NCI-H345 (cell line): Measurements from ENCODE around the gene ZNF808.
A peak's percentile ranks its signal among the peaks of the same experiment; 100 is the strongest.
"Not testable (repeated sequence)": the region's sequence is repeated elsewhere in the genome, so short reads cannot be mapped to it uniquely, and the experiment has no call there.

ENCODE experiments used
- DNase-seq: peaks from one replicate; lab custom pipeline; 2025; lab: John Stamatoyannopoulos, UW

ZNF808 gene

DNA sequence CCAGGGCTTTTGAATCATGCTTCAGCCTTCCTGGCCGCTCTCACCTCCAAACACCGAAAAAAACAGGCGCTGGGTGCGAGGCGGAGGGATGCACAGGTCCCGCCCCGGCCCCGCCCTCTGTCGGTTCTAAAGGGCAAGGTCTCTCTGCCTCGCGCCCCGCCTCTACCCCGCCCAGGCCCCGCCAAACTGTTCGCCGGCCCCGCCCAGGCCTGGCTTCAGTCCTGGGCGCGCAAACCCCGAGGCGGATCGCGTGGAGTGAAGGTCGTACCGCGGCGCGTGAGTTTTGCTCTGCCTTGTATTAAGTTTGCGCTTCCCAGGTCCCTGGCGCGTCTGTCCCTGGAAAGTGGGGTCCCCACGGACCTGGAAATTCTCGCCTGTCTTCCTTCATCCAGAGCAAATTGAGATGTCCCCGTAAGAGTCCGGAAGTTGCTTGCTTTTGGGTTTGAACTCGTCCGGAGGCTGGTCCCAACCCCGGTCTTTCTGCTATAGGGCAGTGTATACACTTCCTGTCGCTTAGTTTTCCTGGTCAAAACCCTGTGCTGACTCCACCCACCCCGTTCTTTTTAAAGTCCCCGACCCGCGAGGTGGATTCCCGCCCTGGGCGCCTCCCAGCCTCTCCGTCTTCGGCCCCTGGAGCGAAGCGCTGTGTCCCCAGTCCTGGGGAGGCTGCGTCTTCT, 8.4 kb downstream of the ZNF808 start:
- DNase-seq: no peak

DNA sequence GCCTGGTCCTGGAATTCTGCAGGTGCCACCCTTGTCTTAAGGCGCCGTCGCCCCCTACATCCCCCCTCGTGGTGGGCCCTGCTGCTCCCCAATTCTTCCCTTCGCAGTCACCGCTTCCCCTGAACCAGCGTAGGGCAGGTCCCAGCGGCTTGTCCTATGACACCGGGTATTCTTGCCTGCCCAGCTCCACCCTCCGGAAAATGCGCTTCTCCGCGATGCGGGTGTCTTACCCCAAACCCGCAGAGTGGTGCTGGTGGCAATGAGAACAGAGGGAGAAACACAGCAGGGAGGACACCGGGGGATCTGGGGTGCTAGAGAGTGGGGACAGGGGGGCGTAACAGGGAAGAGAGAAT, 9.0 kb downstream of the ZNF808 start:
- no peak for DNase-seq

DNA sequence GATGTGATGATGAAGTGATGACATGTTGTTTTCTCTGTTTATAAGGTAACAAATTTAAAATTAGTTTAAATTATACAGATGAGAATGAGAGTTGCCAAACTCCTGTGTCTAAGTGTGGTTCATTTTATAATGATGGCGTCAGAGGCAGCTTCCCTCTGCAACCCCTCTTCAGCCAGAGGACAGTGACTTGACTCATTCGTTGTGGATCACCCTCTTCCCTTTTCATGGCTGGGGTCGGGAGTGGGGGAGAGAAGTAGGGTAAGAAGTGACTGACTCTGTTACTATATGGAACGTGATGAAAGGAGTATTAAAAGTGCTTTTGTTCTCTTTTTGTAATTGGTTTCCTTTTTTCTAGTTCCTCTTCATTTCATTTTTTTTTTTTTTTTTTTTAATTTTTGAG, 11.3 kb downstream of the ZNF808 start:
- DNase-seq: not testable (repeated sequence)

DNA sequence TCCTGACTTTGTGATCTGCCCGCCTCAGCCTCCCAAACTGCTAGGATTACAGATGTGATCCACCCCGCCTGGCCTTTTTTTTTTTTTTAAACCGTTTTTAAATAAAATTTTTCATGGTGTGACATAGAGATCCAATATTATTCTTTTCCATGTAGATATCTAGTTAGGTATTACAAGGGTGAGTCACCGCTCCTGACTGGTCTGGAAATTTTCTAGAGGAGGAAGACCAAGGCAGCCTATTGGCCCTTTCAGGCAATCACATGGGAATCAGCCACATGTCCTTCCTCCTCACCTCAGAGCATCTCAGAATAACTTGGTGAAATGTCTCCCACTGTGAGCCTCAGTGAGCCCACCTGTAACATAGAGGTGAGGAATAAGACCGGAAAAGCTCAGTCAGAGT, 13.7 kb downstream of the ZNF808 start:
- not testable (repeated sequence) for DNase-seq

DNA sequence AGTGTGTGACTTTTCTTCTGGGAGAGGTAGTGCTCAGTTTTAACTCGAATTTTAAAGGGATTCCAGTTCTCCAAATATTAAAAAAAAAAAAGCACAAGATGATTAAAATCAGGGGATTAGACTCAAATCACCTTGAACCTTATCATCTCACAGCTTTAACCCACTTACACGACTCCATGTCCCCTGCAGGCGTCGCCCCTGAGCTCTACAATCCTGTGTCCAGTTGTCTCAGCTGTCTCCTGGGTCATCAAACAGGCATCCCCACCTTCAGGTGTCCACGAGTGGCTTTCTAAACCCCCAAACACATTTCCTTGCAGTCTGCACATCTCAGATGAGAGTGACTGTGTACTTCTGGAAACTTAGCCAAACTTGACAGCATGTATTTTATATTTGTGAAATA, 14.1 kb downstream of the ZNF808 start:
- DNase-seq: no peak

DNA sequence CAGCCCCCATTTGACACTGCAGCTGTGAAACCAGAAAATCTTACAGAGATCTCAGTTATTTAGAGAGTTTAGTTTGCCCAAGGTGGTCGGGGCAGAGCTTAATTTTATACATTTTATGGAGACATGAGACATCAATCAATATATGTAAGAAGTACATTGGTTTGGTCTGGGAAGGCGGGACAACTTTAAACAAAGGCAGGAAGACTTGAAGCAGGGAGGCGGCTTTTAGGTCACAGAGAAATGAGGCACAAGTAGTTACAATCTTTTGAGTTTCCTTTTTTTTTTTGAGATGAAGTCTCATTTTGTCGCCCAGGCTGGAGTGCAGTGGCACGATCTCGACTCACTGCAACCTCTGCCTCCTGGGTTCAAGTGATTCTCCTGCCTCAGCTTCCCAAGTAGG, 15.1 kb downstream of the ZNF808 start:
- not testable (repeated sequence) for DNase-seq

DNA sequence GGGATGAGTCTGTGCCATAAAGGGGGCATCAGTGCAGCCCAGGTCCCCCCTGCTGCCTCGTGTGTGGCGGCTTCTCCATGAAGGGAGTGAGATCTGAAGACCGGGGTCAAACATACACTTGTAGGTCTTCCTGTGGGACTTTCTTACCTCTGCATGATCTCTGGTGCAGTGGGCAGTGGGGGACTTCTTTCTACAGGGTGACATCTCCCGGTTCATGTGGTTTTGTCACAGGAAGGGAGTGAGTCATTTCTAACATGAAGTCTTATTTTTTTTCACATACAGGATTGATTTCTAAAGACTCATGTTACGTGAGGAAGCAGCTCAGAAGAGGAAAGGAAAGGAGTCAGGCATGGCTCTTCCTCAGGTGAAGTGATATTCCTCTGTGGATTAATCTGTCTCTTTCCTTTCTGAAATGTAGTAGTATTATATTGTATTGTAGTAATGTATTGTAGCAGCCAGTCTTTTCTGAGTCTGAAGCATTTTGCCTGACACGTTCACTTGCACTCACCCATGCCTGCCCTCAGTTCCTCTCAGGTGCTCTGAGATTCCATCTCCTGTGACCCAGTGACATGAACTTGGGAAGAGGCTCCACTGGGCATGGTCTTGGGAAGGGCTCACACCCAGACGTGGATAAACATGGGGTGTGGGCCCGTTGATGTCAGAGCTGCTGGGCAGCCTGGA, 15.7 kb downstream of the ZNF808 start:
- DNase-seq: no peak

DNA sequence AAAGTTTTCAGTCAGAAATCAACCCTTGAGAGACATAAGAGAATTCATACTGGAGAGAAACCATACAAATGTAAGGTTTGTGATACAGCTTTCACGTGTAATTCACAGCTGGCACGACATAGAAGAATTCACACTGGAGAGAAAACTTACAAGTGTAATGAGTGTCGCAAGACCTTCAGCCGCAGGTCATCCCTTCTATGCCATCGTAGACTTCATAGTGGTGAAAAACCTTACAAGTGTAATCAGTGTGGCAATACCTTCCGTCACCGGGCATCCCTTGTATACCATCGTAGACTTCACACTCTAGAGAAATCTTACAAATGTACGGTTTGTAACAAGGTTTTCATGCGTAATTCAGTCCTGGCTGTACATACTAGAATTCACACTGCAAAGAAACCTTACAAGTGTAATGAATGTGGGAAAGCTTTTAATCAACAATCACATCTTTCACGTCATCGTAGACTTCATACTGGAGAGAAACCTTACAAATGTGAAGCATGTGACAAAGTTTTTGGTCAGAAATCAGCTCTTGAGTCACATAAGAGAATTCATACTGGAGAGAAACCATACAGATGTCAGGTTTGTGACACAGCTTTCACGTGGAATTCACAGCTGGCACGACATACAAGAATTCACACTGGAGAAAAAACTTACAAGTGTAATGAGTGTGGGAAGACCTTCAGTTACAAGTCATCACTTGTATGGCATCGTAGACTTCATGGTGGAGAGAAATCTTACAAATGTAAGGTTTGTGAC, 26.9 kb downstream of the ZNF808 start:
- no peak for DNase-seq

DNA sequence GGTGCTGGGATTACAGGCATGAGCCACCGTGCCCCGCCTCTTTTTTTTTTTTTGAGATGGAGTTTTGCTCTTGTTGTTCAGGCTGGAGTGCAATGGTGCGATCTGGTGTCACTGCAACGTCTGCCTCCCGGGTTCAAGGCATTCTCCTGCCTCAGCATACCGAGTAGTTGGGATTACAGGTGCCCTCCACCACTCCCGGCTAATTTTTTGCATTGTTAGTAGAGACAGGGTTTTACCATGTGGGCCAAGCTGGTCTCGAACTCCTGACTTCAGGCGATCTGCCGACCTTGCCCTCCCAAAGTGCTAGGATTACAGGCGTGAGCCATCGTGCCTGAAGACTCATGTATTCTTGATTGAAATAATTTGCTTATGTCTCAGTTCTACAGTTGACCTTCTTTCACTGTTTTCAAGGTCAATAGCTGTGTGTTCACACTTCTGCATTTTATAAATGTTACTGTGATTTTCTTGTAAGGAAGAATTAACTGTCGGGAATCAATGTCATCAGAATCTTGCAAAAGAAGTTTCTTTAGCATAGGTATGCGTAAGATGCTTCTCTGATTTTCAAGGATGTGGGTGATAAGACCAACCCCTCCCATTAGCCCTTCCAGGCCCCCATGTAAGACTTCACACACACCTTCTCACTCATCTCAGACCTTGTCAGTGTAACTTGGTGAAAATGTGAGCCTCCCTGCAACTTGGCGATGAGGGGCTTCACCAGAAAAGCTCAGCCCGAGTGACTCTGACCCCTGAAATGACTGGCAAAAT, 29.9 kb downstream of the ZNF808 start:
- no peak for DNase-seq

DNA sequence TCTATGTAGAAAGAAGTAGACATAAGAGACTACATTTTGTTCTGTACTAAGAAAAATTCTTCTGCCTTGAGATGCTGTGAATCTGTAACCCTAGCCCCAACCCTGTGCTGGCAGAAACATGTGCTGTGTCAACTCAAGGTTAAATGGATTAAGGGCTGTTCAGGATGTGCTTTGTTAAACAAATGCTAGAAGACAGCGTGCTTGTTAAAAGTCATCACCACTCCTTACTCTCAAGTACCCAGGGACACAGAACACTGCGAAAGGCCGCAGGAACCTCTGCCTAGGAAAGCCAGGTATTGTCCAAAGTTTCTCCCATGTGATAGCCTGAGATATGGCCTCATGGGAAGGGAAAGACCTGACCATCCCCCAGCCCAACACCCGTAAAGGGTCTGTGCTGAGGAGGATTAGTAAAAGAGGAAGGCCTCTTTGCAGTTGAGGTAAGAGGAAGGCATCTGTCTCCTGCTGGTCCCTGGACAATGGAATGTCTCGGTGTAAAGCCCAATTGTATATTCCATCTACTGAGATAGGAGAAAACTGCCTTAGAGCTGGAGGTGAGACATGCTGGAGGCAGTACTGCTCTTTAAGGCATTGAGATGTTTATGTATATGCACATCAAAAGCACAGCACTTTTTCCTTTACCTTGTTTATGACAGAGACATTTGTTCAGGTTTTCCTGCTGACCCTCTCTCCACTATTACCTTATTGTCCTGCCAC, 31.4 kb downstream of the ZNF808 start:
- not testable (repeated sequence) for DNase-seq

DNA sequence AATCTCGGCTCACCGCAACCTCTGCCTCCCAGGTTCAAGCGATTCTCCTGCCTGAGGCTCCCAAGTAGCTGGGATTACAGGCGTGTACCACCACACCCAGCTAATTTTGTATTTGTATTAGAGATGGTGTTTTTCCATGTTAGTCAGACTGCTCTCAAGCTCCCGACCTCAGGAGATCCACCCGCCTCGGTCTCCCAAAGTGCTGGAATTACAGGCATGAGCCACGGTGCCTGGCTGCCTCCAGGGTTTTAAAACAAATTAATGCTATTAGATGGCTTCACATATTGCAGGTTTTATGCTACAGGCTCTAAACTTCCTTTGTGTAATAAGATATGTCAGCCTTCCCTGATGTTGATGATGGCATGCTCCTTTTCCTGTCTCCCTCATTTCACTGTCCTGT, 34.1 kb downstream of the ZNF808 start:
- DNase-seq: not testable (repeated sequence)

DNA sequence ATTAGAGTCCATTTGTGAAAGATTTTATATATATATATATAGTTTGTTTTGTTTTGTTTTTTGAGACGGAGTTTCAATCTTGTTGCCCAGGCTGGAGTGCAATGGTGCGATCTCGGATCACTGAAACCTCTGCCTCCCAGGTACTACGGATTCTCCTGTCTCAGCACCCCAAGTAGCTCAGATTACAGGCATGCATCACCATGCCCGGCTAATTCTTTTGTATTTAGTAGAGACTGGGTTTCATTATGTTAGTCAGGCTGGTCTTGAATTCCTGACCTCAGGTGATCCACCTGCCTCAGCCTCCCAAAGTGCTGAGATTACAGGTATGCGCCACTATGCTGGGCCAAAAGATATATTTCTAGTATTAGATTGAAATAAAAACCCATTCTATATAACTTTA, 38.7 kb downstream of the ZNF808 start:
- DNase-seq: no peak

DNA sequence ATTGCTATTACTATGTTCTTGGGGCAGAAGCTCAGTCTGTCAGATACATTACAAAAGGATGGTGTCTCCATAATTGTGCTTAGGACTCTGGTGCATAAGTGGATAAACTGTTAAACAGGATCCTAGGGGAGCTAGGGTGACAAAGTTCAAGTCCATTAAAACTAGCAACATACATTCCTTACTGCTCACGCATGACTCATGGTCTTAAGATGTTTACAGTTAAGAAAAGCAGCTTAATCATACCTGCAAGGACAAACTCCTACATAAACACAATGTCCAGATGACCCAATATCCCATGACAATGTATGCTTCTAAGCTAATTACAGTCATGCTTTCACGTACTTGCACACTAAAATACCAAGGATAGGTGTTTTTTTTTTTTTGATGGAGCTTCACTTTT, 39.1 kb downstream of the ZNF808 start:
- no peak for DNase-seq

DNA sequence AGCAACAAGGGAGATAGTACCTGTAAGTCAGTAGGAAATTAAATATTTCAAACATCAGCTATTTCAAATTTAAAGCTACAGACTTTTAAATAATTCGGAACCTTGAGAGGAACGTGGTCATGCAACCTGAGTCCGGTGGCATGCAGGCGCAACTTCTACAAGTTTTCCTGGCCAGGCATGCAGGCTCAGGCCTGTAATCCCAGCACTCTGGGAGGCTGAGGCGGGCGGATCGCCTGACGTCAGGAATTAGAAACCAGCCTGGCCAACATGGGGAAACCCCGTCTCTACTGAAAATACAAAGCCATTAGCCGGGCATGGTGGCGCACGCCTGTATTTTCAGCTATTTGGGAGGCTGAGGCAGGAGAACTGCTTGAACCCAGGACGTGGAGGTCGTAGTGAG, 40.5 kb downstream of the ZNF808 start:
- no peak for DNase-seq

DNA sequence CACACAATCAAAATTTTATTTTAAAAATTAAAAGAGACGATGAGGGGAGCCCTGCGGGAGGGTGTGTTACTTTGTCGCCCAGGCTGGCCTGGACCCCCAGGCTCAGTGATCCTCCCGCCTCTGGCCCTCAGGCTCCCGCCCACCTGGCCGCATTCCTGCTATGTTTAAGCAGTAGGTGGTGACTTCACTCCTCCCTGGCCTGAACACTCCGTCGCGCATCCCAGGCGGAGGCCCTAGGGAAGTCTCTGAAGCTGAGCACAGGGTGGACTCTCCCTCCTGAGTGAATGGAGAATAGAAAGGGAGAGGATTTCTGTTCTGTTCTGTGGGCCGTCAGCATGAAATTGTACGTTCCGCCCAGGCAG, 42.2 kb downstream of the ZNF808 start:
- peak; percentile 38 for DNase-seq

DNA sequence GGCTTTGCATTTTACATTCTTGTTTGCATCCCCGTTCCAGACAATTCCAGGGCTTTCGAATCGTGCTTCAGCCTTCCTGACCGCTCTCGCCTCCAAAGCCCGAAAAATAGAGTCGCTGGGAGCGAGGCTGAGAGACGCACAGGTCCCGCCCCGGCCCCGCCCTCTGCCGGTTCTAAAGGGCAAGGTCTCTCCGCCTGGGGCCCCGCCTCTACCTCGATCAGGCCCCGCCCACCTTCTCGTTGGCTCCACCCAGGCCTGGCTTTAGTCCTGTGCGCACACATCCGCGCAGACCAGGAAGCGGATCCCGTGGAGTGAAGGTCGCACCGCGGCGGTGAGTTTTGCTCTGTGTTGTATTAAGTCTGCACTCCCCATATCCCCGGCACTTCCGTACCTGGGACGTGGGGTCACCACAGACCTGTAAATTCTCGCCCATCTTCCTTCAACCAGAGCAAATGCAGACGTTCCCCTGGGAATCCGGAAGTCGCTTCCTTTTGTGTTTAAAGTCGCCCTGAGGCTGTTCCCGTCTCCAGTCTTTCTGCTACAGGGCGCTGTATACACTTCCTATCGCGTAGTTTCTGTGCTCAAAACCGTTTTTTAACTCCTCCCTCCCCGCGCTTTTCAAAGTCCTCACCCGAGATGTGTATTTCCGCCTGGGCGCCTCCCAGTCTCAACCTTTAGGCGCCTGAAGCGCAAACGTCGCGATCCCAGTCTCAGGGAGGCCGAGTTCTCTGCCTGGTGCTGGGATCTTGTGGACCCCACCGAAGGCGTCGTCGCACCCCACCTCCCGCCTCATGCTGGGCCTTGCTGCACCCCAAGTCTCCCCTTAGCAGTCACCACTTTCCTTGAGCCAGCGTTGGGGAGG, 42.8 kb downstream of the ZNF808 start, which contains the start of gene ZNF701:
ZNF701 (plus strand) TSS at position 288 of the 862 bp plus-strand sequence. CDS start 3,861 bp downstream, outside the sequence.
- DNase-seq: peak; percentile 88

DNA sequence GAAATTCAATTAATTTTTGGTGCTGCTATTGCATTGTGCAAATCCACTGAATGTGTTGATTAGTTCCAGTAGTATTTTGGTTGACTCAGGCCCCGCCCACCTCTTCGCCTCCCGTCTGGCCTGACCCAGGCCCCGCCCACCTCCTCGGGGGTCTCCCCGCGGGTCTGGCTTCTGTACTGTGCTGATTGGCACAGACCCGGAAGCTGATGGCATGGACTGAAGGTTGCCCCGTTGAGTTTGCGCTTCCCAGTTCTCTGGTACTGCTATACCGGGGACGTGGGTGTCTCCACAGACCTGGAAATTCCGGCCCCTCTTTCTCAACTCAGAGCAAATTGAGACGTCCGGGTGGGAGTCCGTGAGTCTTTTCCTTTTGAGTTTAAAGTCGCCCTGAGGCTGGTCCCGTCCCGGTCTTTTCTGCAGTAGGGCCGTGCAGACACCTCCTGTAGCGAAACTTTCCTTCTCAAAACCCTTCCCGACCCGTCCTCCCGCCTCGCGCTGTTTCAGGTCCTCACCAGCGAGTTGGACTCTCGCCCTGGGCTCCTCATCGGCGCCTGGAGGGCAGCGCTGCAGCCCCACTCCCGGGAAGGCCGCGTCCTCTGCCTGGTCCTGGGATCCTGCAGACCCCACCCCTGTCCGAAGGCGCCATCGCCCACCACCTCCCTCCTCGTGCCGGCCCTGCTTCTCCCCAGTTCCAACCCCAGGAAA, 57.4 kb downstream of the ZNF808 start:
- no peak for DNase-seq

DNA sequence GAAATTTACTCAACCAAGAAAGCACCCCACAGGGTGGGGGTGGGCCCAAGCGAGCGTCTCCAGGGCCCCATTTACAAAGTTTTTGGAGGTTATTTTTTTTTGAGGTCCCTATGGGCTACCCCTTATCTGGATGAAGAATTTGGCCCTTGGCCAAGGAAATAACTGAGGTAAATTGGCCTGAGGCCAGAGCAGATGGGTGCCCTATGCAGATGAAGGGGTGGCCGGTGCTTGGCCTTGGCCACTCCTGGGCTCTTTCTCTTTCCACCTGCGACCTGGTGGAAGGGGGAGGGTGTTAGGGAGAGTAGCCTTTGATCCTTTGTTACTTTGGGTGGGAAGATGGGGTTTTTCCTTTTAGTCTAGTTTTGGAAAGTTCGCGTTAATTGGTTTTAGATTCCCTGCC, 58.1 kb downstream of the ZNF808 start:
- DNase-seq: no peak

DNA sequence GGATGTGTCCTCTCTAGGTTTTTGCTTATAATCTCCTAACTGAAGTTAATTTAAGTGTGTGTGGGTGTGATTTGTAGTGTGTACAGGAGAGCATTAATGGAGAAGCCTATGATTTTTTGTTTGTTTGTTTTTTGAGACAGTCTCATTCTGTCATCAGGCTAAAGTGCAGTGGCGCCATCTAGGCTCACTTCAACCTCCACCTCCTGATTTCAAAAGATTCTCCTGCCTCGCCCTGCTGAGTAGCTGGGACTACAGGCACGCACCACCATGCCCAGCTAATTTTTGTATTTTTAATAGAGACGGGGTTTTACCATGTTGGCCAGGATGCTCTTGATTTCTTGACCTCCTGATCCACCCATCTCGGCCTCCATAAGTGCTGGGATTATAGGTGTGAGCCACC, 63.3 kb downstream of the ZNF808 start:
- no peak for DNase-seq

DNA sequence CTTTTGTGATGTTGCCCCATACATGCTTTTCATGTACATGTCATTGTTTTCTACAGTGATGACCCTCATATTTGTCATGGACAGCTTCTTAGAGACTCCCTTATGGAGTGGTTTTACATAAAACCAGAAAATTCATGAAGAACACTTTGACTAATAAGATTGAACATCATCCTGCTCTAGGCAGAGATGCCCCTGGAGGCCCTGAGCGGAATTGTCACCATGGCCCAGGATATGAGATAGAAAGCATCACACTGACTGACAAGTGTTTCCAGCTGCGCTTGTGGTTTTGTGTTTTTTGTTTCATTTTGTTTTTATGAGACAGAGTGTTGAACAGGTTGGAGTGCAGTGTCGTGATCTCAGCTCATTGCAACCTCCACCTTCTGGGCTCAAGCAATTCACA, 64.8 kb downstream of the ZNF808 start:
- no peak for DNase-seq
